Esophagus muscularis mucosa (tissue), 4 donors: ENCODE data around the gene C2orf92.
"Not testable (repeated sequence)": the region's sequence is repeated elsewhere in the genome, so short reads cannot be mapped to it uniquely, and the experiment has no call there.

Experiments
- CTCF ChIP-seq, 3 experiments: fragments of 200-600 bp in 2 of 3; fragments of 450-650 bp in 1 of 3; sonication (generic) in 2 of 3; IDR thresholded peaks; one replicate each; pipeline ENCODE4 v1.5.1; 2017 to 2019; ENCODE audit warnings: antibody characterized with exemption in 3 of 3, mild to moderate bottlenecking in 2 of 3, moderate library complexity in 1 of 3
- EP300 ChIP-seq: sonication (generic); formaldehyde crosslinking; IDR thresholded peaks from one replicate; pipeline ENCODE4 v1.6.1; 2017; ENCODE audit warnings: antibody characterized with exemption
- POLR2A ChIP-seq: fragments of 450-650 bp; IDR thresholded peaks from one replicate; pipeline ENCODE4 v1.6.1; 2017; ENCODE audit warnings: antibody characterized with exemption, moderate library complexity, mild to moderate bottlenecking, low read depth
- POLR2AphosphoS5 ChIP-seq, 2 donors: sonication (generic); formaldehyde crosslinking; IDR thresholded peaks; one replicate each; pipeline ENCODE4 v1.6.1; 2017; ENCODE audit warnings: antibody characterized with exemption in 2 of 2

- TF ChIP-seq POLR2A; CTCF (IDR thresholded peaks at IDR 0.05); POLR2AphosphoS5 (IDR thresholded peaks at IDR 0.05); EP300: not testable (repeated sequence)
Observed at GRCh38 chr2:97620492-97620891, 49.0 kb upstream of the C2orf92 start.
